Ovary (tissue), 9 donors: ENCODE data around the gene CCDC71L. TPM values are rescaled to one million over a fixed set of nuclear protein-coding genes. Genes with fewer than 3 reads are reported as not detected.

Experiments used
- DNase-seq, 5 donors: peaks; one replicate each; pipeline ENCODE4 v3.0.0-alpha.2; 2019 to 2020
- H3K27ac ChIP-seq, 2 donors: fragments of 200-600 bp; one replicate each; pipeline versions ENCODE4 v1.5.1 to v1.8.0; 2019 to 2022
- H3K27me3 ChIP-seq: fragments of 200-600 bp; one replicate; pipeline ENCODE4 v1.8.0; 2022
- H3K36me3 ChIP-seq: fragments of 200-600 bp; sonication (generic); one replicate; pipeline ENCODE4 v1.5.1; 2019
- H3K4me1 ChIP-seq: one replicate; pipeline ENCODE4 v1.8.1; 2013; ENCODE audit warnings: mild to moderate bottlenecking, moderate library complexity; ENCODE audit not compliant: insufficient read depth
- H3K4me3 ChIP-seq: fragments of 200-600 bp; sonication (generic); one replicate; pipeline ENCODE4 v1.5.1; 2017
- H3K9me3 ChIP-seq, 2 donors: fragments of 200-600 bp in 1 of 2; sonication (generic) in 1 of 2; one replicate each; pipeline versions ENCODE4 v1.5.1 to v1.8.1; 2013 to 2019; ENCODE audit warnings: mild to moderate bottlenecking in 1 of 2, moderate library complexity in 1 of 2
- EP300 ChIP-seq: sonication (generic); formaldehyde crosslinking; IDR thresholded peaks from one replicate; pipeline ENCODE4 v1.6.1; 2017; ENCODE audit warnings: antibody characterized with exemption
- POLR2A ChIP-seq: fragments of 450-650 bp; IDR thresholded peaks from one replicate; pipeline ENCODE4 v1.6.1; 2017; ENCODE audit warnings: antibody characterized with exemption, mild to moderate bottlenecking, moderate library complexity
- WGBS, 3 donors: extraction: QIAGEN DNeasy Blood & Tissue Kit in 1 of 3; methylation state at CpG; one replicate each; pipeline versions ENCODE4 v1.1.5 to v1.1.7; 2013 to 2017; 5-methylcytosine and 5-hydroxymethylcytosine counted together
- intact Hi-C, 4 donors: fragments of 100-400 bp; cut with DNase I; formaldehyde crosslinking; loops; one replicate each; pipeline versions ENCODE4 v1.11.0 to v1.15.1; 2022 to 2023
- polyA plus RNA-seq, 2 donors: library from polyadenylated mRNA; stranded (reverse); fragments of 200-250 nt in 1 of 2; fragments of 350-450 nt in 1 of 2; fragmentation: Illumina TruSeq in 1 of 2; extraction: RNeasy Lipid Tissue Mini Kit (QIAGEN cat#74804) in 1 of 2; gene quantifications; one replicate each; pipeline ENCODE4 v1.2.3, GENCODE V29; 2013 to 2014
- total RNA-seq, 7 donors: library from RNA; depleted of rRNA in 2 of 7; stranded (reverse); fragments of >200 nt in 2 of 7; fragmentation: NEBNext Ultra II Directional in 3 of 7; extraction: Animal tissue kit (Norgen Biotek cat#: 25700) in 3 of 7; gene quantifications; one replicate each; pipeline versions ENCODE4 v1.1.0 to v1.2.4, GENCODE V29; 2016 to 2023
- TF ChIP-seq, protein P1 (sequence below), 3 donors: fragments of 450-650 bp in 2 of 3; fragments of 200-600 bp in 1 of 3; IDR thresholded peaks; one replicate each; pipeline versions ENCODE4 v1.5.1 to v1.8.0; 2016 to 2022; ENCODE audit warnings: antibody characterized with exemption in 3 of 3, mild to moderate bottlenecking in 1 of 3
- donor health status: DM: no; HTN: no; CAD: no; lungs with moderate emphysema.
- donor health status: DM: no; HTN: no; CAD: no.
- donor health status: Bipolar disorder and iron deficiency.
- donor health status: DM: yes; HTN: yes; CAD: no.
- donor health status: DM: no; HTN: no; CAD: no.
- donor health status: DM: yes; HTN: yes; CAD: no.

The CCDC71L gene
- total and polyA plus RNA-seq, 9 donors, result 9.9 to 77.1 (median 18.5) TPM

DNA sequence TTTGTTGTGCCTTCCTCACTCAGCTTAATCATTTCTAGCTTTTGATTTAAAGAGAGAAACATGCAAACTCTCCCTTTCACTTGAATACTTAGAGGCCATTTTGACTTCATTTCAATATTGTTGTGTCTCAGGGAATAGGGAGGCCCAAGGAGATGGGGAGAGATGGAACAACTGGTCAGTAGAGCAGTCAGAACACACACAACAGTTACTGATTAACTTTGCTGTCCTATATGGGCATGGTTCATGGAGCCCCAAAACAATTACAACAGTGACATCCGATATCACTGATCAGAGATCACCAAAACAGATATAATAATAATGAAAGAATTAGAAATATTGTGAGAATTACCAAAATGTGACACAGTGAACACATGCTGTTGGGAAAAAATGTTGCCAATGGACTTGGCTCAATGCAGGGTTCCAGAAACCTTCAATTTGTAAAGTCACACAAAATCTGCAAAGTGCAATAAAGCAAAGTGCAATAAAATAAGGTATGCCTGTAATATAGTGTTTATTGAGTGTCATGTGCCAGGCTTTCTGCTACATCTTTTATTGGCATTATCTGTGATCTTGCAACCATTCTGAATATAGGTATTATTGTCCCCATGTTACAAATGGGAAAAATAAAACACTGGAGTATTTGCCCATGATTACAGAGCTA, 38.2 kb downstream of the CCDC71L start:
- Histone ChIP-seq H3K9me3 (no peaks in the 10 kb centered on the region), H3K27me3 (no peaks in the 10 kb centered on the region), H3K27ac (no peak overlapping the region), H3K4me1 (no peaks in the 10 kb centered on the region), H3K4me3 (no peak overlapping the region), H3K36me3 (no peaks in the 10 kb centered on the region)
- intact Hi-C loops, result no loop called here
- TF ChIP-seq, protein P1, sequence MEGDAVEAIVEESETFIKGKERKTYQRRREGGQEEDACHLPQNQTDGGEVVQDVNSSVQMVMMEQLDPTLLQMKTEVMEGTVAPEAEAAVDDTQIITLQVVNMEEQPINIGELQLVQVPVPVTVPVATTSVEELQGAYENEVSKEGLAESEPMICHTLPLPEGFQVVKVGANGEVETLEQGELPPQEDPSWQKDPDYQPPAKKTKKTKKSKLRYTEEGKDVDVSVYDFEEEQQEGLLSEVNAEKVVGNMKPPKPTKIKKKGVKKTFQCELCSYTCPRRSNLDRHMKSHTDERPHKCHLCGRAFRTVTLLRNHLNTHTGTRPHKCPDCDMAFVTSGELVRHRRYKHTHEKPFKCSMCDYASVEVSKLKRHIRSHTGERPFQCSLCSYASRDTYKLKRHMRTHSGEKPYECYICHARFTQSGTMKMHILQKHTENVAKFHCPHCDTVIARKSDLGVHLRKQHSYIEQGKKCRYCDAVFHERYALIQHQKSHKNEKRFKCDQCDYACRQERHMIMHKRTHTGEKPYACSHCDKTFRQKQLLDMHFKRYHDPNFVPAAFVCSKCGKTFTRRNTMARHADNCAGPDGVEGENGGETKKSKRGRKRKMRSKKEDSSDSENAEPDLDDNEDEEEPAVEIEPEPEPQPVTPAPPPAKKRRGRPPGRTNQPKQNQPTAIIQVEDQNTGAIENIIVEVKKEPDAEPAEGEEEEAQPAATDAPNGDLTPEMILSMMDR (IDR thresholded peaks at IDR 0.05), result no peak
- TF ChIP-seq POLR2A (no peak), EP300 (no peak)
- WGBS, 3 donors, result 75 to 93% (median 83%) methylated on average over 1 of the region's 1 CpG
- DNase-seq, result no peak

DNA sequence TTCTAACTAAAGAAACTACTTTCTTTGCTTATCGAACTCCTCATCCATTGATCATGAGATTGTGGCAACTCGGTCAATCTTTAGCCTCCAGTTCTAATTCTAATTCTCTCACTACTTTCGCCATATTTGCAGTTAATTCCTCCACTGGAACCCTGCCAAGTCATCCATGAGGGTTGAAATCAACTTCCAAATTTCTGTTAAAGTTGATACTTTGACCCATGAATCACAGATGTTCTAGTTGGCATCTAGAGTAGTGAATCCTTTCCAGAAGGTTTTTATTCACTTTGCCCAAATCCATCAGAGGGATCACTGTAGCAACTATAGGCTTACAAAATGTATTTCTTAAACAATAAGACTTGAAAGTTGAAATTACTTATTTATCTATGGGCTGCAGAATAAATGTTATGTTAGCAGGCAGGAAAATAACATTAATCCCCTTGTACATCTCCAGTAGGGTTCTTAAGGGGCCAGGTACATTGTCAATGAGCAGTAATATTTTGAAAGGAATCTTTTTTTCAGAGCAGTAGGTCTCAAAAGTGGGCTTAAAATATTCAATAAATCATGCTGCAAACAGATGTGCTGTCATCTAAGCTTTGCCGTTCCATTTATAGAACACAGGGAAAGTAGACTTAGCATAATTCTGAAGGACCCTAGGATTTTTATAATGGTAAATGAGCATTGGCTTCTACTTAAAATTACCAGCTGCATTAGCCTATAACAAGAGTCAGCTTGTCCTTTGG, 39.4 kb downstream of the CCDC71L start:
- Histone ChIP-seq H3K9me3 (no peaks in the 10 kb centered on the region), H3K36me3 (no peaks in the 10 kb centered on the region), H3K4me1 (no peaks in the 10 kb centered on the region), H3K4me3 (no peak overlapping the region), H3K27ac (no peak overlapping the region), H3K27me3 (no peaks in the 10 kb centered on the region)
- TF ChIP-seq POLR2A (no peak), EP300 (no peak)
- TF ChIP-seq, protein P1 (IDR thresholded peaks at IDR 0.05), result no peak
- no peak for DNase-seq
- WGBS, 3 donors, result 73 to 88% (median 84%) methylated on average over 4 of the region's 4 CpGs
- intact Hi-C loops, result no loop called here

DNA sequence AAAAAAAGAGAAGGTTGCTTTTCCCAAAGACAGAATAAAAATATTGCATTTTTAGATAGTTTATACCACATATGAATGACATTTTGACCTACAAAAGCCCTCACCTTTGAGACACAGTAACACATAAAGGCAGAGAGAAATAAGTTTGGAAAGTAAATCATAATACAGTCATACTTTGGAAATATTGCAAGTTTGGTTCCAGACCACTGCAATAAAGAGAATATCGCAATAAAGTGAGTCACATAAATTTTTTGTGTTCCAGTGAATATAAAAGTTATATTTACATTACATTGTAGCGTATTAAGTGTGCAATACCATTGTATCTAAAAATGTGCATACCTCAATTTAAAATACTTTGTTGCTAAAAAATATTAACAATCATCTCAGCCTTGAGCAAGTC, 40.3 kb downstream of the CCDC71L start:
- no peaks in the 10 kb centered on the region for H3K9me3 ChIP-seq
- TF ChIP-seq, protein P1 (IDR thresholded peaks at IDR 0.05), result no peak
- TF ChIP-seq POLR2A, result no peak
- TF ChIP-seq EP300, result no peak
- no peak overlapping the region for H3K4me3 ChIP-seq
- no peak overlapping the region for H3K27ac ChIP-seq
- 86 to 96% (median 93%) methylated on average over 2 of the region's 2 CpGs for WGBS, 3 donors
- intact Hi-C loops, result no loop called here
- no peaks in the 10 kb centered on the region for H3K4me1 ChIP-seq
- DNase-seq, result no peak
- H3K36me3 ChIP-seq, result no peaks in the 10 kb centered on the region
- no peaks in the 10 kb centered on the region for H3K27me3 ChIP-seq

DNA sequence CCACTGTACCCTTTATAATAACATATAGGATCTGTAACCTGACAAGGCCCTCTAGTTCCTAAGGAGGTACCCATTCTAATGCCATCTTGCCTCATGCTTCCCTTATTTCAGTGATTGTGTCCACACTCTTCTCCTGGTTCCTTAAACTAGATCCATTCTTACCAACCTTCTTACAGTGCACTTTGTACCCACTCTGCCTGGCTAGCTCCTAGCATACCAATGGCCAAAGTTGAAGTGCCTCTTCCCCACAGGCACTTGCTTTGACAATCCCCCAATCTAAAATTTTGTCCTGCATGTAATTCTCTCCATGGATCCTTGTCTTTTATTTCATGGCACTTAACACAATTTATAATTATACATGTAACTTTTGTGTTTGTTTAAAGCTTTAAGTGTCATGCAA, 40.9 kb downstream of the CCDC71L start:
- H3K36me3 ChIP-seq, result no peaks in the 10 kb centered on the region
- H3K4me1 ChIP-seq, result no peaks in the 10 kb centered on the region
- no peak overlapping the region for H3K27ac ChIP-seq
- no peak for TF ChIP-seq POLR2A
- TF ChIP-seq, protein P1 (IDR thresholded peaks at IDR 0.05), result no peak
- no peak for TF ChIP-seq EP300
- intact Hi-C loops, result no loop called here
- no peak for DNase-seq
- H3K9me3 ChIP-seq, result no peaks in the 10 kb centered on the region
- no peak overlapping the region for H3K4me3 ChIP-seq
- no peaks in the 10 kb centered on the region for H3K27me3 ChIP-seq
